ENCODE results near the gene SAMD3. TPM values are rescaled to one million over a fixed set of nuclear protein-coding genes. Genes with fewer than 3 reads are reported as not detected.

The SAMD3 gene
- total and polyA plus RNA-seq, 2 donors (not counting 3 experiments of a cell fraction or from before 2014, with no cell fraction given): not detected

GRCh38 chr6:130148181-130148580 is 74.6 kb downstream of the SAMD3 start:
- H3K79me2 ChIP-seq (ENCODE audit: control insufficient read depth, insufficient read depth, low read length): no peaks in the 10 kb centered on the region
- H3K4me3 ChIP-seq (replicated peaks in 1 of 3; ENCODE audit: insufficient read depth in 1 of 3, low read depth in 1 of 3, low read length in 3 of 3): no peak overlapping the region
- no peak for TF ChIP-seq MAX (IDR thresholded peaks at IDR 0.05; ENCODE audit: insufficient read depth, insufficient read length)
- peak in 1 of 2 donors; percentile 8 for TF ChIP-seq CTCF (IDR thresholded peaks at IDR 0.05; ENCODE audit: extremely low read depth in 1 of 2, insufficient read depth in 1 of 2, low read depth in 1 of 2, low read length in 2 of 2)
- no peak for TF ChIP-seq EZH2 (IDR thresholded peaks at IDR 0.05; ENCODE audit: borderline replicate concordance, low read depth, low read length, severe bottlenecking)
- no peak for TF ChIP-seq JUN (IDR thresholded peaks at IDR 0.05; ENCODE audit: borderline replicate concordance, insufficient read depth, insufficient read length, low read depth)
- TF ChIP-seq MYC (IDR thresholded peaks at IDR 0.05; ENCODE audit: low read depth, low read length): no peak
- TF ChIP-seq FOS (IDR thresholded peaks at IDR 0.05; ENCODE audit: borderline replicate concordance, insufficient read depth, low read length): no peak
- TF ChIP-seq GATA2 (IDR thresholded peaks at IDR 0.05; ENCODE audit: insufficient read depth, insufficient read length, low read depth, low read length): no peak
- dilution Hi-C loops (cut with MboI; ENCODE audit: extremely low pct_ligation_motif_present, low sequenced_read_pairs): no loop called here
- no peaks in the 10 kb centered on the region for H3K4me1 ChIP-seq (ENCODE audit: control insufficient read depth, extremely low read depth, insufficient read depth, low read length)
- no peak overlapping the region for H3K9ac ChIP-seq (replicated peaks; ENCODE audit: extremely low read depth, insufficient read depth, low read length)
- DNase-seq (ENCODE audit: low read depth, low spot score) (no peak), FAIRE-seq (peak; percentile 26)
- no peak overlapping the region for H3K27ac ChIP-seq (ENCODE audit: insufficient read depth, low read depth, low read length)
- ChIA-PET CTCF (no interaction called here), POLR2A (no interaction called here)
- intact Hi-C loops (cut with micrococcal nuclease): no loop called here
- H3K9me1 ChIP-seq (replicated peaks; ENCODE audit: control insufficient read depth, extremely low read depth, insufficient read depth, low read length): no peaks in the 10 kb centered on the region
- H3K4me2 ChIP-seq (ENCODE audit: insufficient read depth, low read length): no peak overlapping the region
- no peaks in the 10 kb centered on the region for H3K9me3 ChIP-seq (replicated peaks; ENCODE audit: control insufficient read depth, insufficient read depth, low read length)
- H2AFZ ChIP-seq (ENCODE audit: low read depth, low read length): no peak overlapping the region
- no peaks in the 10 kb centered on the region for H4K20me1 ChIP-seq (replicated peaks; ENCODE audit: control insufficient read depth, extremely low read depth, insufficient read depth, low read length)
- H3K27me3 ChIP-seq (ENCODE audit: control insufficient read depth in 2 of 2, insufficient read depth in 2 of 2, low read length in 2 of 2): no peaks in the 10 kb centered on the region
- peaks cover 0 to 4% of the 10 kb centered on the region in 2 experiments for H3K36me3 ChIP-seq (ENCODE audit: control insufficient read depth in 2 of 2, extremely low read depth in 1 of 2, insufficient read depth in 2 of 2, low read length in 2 of 2)
- BruUV-seq (replicated peaks): no TSS peak

Measured in endothelial cell of umbilical vein (primary cell).